ENCODE results near the gene PKDREJ.
A peak's percentile ranks its signal among the peaks of the same experiment; 100 is the strongest.
"Not testable (repeated sequence)": the region's sequence is repeated elsewhere in the genome, so short reads cannot be mapped to it uniquely, and the experiment has no call there.

The PKDREJ gene

GRCh38 chr22:46287873-46288751 lies 25.0 kb upstream of the PKDREJ start:
- DNase-seq, result peak; percentile 70

DNA sequence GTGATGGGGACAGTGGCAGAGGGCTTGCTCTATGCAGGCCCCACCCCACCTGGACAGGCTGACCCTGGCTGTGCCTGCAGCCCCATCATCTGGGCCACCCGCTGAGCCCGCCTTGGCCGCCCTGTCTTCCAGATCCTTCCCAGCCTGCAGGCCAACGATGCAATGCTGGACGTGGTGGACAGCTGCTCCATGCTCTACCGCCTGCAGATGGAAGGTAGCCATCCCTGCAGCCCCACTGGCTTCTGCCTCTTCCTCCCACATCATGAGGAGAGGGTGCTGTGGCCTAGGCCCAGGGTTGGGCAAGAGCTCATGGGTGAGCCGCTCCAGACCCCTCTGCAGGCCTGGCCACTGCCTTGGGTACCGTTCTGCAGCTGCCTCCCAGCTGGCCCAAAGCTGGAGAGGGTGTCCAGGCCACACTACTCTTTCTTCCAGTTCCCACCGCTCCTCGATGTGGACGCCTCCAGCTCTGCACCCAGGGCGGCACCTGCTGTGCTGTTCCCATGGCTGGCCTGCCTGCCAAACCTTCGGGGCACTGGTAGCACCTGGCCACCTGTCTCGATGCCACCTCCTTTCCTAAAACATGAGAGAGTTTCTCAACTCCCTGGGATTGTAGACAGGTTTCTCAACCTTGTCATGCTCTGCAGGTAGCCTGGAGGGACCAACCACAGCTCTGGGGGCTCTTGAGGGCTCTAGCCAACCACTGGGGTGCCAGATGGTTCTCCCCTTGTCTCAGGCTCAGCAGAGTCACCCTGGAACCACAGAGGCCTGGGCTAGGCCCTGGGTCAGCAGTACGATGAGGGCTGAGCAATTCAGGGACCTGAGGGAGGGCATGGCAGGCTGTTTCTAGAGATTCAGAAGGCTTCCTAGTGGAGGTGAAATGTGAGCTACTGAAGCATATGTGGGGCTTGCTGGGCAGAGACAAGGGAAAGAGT lies 24.1 kb upstream of the PKDREJ start:
- no peak for DNase-seq

- DNase-seq, result no peak
Observed at GRCh38 chr22:46286006-46286405, 22.9 kb upstream of the PKDREJ start.

- DNase-seq, result no peak
Observed at GRCh38 chr22:46281866-46282678, 18.9 kb upstream of the PKDREJ start.

DNA sequence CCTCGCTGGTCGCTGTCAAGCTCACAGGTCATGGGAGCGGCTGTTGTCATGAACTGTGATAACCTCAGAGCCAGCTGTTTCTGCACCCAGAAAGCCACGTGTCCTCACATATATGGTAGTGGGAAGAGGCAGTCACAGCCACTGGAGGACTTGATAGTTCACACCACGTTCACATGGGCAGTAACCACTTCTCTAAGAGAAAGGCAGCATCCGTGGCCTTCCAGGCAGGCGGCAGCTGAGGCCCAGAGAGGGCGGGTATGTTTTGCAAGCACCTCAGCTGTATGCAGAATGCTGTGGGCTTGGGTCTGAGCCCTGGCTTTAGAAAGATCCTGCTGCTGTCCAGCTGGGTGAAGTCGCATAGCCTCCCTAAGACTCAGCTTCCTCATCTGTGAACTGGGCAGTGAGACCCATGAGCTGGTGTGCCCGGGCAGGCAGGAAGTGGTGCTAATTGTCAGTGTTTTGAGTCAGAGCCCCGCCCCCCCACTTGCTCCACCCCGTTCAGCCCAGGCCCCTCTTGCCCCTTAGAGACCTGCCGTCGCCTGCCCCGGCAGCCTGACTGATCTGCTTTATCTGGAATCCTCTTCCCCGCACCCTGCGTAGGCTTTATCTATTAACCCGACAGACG lies 18.0 kb upstream of the PKDREJ start:
- DNase-seq, result no peak

- DNase-seq, result no peak
Observed at GRCh38 chr22:46280063-46280817, 17.1 kb upstream of the PKDREJ start.

- no peak for DNase-seq
Observed at GRCh38 chr22:46278656-46279645, 15.8 kb upstream of the PKDREJ start.

DNA sequence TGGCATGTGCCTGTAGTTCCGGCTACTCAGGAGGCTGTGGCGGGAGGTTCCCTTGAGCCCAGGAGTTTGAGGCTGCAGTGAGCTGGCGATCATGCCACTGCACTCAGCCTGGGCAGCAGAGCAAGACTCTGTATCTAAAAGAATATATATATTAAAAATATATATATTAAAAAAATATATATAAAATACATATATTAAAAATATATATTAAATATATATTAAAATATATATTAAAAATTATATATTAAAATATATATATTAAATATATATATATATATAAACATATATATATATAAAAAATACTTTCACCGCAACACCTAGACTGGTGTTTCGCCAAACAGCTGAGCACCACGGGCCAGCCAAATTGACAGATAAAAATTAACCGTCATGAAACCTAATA lies 13.4 kb upstream of the PKDREJ start:
- no peak for DNase-seq

DNA sequence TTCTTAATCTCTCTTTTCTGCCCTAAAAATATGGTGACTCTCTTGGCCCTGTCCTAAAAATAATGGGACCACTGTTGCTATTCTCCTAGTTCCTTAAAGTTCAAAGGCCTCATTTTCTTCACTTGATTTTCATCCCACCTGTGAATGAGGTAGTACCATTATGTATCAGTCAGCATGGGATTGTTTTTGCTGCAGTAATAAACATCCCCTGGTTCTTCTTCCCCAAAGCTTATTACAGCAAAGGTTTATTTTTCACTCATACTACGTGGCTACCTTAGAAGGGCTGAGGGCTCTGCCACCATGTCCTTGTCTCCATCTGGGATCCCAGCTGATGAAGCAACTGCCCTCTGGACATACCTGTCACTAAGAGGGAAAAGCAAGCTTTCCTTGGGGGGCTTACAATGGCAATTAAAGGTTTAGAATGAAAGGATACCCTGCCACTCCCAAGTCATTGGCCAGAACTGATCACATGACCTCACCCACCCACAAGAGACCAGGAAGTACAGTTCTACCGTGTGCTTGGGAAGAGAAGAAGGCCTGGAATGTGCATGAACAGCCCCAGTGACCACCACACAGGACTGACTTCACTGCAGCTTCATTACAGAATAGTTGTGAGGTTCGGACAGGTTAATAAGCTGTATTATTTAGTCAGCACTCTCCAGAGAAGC lies 12.4 kb upstream of the PKDREJ start:
- no peak for DNase-seq

- no peak for DNase-seq
Observed at GRCh38 chr22:46274381-46274780, 11.2 kb upstream of the PKDREJ start.

GRCh38 chr22:46273432-46274148 lies 10.4 kb upstream of the PKDREJ start:
- no peak for DNase-seq

GRCh38 chr22:46272762-46273431 lies 9.8 kb upstream of the PKDREJ start:
- no peak for DNase-seq

DNA sequence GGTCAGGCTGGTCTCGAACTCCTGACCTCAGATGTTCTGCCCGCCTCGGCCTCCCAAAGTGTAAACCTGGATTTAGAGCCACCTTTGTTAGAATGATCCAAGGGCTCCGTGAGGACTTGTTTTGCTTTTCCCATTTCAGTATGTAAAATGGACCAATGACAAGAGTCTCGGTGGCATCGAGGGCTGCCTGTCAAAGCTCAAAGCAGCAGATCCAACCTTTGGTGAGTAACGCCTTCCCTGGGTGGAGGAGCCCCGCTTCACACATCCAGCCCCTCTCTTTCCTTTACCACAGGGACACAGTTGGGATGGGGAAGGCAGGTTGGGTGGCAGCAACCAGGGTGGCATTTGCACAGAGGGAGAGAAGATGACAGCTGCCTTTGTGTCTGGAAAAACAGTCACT lies 9.1 kb upstream of the PKDREJ start:
- DNase-seq, result no peak

GRCh38 chr22:46269564-46269963 lies 6.4 kb upstream of the PKDREJ start:
- no peak for DNase-seq

DNA sequence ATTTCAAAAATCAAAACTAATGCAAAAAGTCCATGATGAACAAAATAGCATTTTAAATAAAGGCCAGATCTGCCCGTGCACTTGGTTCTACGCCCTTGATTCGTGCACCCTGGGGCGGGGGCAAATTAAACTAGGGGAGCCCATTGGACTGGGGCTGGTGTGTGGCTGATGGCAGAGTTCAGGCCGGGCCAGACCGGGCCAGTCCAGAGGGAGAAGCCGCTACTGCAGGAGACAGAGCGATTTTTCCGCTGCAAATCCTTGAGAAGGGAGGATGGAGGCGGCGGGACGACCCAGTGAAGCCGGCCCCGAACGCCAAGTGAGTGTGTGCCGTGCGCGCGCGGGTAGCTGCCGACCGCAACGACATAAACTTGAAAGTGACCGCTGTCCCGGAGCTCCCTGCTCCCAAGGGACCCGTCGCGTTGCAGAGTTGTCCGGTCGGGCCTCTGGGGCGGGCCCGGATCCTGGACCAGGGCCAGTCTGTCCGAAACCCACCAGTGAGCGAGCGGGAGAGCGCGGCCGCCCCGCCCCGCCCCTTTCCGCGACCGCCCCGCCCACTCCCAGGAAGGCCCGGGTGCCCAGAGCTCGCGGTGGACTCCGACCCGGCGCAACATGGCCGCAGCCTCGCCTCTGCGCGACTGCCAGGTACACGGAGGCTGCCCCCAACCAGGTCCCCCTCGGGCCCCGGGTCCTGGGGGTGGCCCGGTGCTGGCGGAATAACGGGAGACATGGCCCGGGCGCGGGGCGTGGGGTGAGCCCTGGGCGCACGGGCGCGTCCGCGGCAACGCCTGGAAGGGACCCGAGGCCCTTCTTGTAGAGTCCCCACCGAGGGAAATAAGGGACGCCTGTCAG lies 4.5 kb upstream of the PKDREJ start, which contains the start of gene TTC38:
Gene TTC38 (plus strand): TSS at position 578 of the 849 bp plus-strand sequence. CDS start 32 bp downstream, at position 610.
- DNase-seq, result no peak

DNA sequence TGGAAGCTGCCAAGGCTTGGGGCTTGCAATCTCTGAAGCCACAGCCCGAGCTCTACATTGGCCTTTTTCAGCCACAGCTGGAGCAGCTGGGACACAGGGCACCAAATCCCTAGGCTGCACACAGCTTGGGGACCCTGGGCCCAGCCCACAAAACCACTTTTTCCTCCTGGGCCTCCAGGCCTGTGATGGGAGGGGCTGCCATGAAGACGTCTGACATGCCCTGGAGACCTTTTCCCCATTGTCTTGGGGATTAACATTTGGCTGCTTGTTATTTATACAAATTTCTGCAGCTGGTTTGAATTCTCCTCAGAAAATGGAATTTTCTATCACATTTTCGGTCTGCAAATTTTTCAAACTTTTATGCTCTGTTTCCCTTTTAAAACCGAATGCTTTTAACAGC lies 2.5 kb upstream of the PKDREJ start:
- not testable (repeated sequence) for DNase-seq

DNA sequence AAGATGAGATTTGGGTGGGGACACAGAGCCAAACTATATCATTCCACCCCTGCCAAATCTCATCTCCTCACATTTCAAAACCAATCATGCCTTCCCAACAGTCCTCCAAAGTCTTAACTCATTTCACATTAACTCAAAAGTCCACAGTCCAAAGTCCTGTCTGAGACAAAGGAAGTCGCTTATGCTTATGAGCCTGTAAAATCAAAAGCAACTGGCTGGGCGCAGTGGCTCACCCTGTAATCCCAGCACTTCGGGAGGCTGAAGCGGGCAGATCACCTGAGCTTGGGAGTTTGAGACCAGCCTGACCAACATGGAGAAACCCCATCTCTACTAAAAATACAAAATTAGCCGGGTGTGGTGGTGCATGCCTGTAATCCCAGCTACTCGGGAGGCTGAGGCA lies 1.4 kb upstream of the PKDREJ start:
- not testable (repeated sequence) for DNase-seq
